ENCODE measurements around the gene EMSY. TPM values are rescaled to one million over a fixed set of nuclear protein-coding genes. Genes with fewer than 3 reads are reported as not detected.

The EMSY gene
- total and polyA plus RNA-seq, 2 of the 13 experiments (the other 11 are each of a cell fraction or from before 2014, with no cell fraction given): 11.6 to 18.5 TPM

DNA sequence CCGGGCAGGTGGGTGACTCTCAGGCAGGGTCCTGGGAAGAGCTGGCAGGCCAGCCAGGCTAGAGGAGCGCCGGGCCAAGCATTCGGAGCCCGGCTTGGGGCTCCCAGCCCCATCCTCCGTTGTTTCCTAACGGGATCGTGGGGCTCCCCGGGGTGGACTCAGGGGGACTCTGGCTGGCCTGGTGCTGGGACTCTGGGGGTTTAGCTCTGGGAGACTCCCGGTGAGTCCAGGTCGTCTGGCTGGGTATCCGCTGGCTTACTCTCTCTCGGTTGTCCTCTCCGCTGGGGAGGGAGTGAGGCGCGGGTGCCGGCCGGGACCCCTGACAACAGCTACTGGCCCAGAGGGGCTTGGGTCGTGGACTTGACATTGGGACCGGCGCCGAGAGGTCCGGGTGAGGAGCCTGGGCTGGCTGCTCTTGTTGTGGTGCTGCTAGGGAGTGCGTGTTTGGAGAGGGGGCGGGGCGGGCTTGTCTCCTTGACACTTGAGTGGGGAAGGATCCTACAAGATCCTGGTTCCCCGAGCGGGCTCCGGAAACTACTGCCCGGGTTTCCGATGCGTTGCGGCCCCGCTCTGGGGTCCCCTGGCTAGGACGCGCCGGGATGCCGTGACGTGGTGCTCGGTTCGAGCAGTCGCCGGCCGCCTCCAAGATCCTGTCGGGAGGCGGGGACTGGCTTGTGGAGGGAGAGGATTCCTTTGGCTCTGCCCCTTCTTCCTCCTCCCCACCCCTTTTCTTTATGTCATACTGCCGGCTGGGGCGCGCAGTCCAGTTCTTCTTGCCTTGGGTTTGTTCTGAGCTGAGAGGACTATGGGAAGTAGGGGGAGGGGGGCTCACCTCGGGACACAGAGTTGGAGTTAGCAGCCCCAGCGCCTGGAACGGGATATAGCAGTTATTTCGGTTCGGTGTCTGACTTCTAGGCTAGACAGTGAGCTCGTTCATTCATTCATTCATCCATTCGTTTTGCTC is 585 bp downstream of the EMSY start (continued):
- TF ChIP-seq, protein P1, sequence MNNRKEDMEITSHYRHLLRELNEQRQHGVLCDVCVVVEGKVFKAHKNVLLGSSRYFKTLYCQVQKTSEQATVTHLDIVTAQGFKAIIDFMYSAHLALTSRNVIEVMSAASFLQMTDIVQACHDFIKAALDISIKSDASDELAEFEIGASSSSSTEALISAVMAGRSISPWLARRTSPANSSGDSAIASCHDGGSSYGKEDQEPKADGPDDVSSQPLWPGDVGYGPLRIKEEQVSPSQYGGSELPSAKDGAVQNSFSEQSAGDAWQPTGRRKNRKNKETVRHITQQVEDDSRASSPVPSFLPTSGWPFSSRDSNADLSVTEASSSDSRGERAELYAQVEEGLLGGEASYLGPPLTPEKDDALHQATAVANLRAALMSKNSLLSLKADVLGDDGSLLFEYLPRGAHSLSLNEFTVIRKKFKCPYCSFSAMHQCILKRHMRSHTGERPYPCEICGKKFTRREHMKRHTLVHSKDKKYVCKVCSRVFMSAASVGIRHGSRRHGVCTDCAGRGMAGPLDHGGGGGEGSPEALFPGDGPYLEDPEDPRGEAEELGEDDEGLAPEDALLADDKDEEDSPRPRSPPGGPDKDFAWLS (CRISPR knock-in tag; IDR thresholded peaks at IDR 0.05; ENCODE audit: borderline replicate concordance): no peak
- TF ChIP-seq ZNF773 (CRISPR knock-in tag; IDR thresholded peaks at IDR 0.05; ENCODE audit: borderline replicate concordance) (no peak), ZMYM2 (CRISPR knock-in tag; IDR thresholded peaks at IDR 0.05) (no peak), PTBP1 (IDR thresholded peaks at IDR 0.05; ENCODE audit: low read depth, low read length, poor library complexity, severe bottlenecking) (no peak), MAFF (IDR thresholded peaks at IDR 0.05; ENCODE audit: low read depth, low read length) (no peak), JARID2 (CRISPR knock-in tag; IDR thresholded peaks at IDR 0.05; ENCODE audit: insufficient replicate concordance) (no peak), ZFY (CRISPR knock-in tag; IDR thresholded peaks at IDR 0.05) (peak; percentile 16; the same call in 1 of the 2 replicates), MTA3 (CRISPR knock-in tag; IDR thresholded peaks at IDR 0.05) (no peak), KDM3A (CRISPR knock-in tag; IDR thresholded peaks at IDR 0.05; ENCODE audit: low read depth) (no peak), CREB1 (IDR thresholded peaks at IDR 0.05) (peak; percentile 63), CREB1 (CRISPR knock-in tag; IDR thresholded peaks at IDR 0.05) (no peak), ZNF12 (CRISPR knock-in tag; IDR thresholded peaks at IDR 0.05) (no peak), ZNF382 (CRISPR knock-in tag; IDR thresholded peaks at IDR 0.05; ENCODE audit: borderline replicate concordance) (no peak), ZNF460 (CRISPR knock-in tag; IDR thresholded peaks at IDR 0.05; ENCODE audit: borderline replicate concordance) (no peak), REXO4 (CRISPR knock-in tag; IDR thresholded peaks at IDR 0.05; ENCODE audit: borderline replicate concordance) (no peak), SAP130 (CRISPR knock-in tag; IDR thresholded peaks at IDR 0.05; ENCODE audit: low read depth) (peak; percentile 75), ATF7-NPFF (CRISPR knock-in tag; IDR thresholded peaks at IDR 0.05; ENCODE audit: low read depth) (0 out of 2 replicates have a peak, but pooled peaks have one; percentile 7), ZFP36L2 (CRISPR knock-in tag; IDR thresholded peaks at IDR 0.05) (no peak), TCF7 (IDR thresholded peaks at IDR 0.05; ENCODE audit: low read depth) (no peak), ZNF883 (CRISPR knock-in tag; IDR thresholded peaks at IDR 0.05; ENCODE audit: not compliant biosample characterization) (no peak), ZNF891 (CRISPR knock-in tag; IDR thresholded peaks at IDR 0.05) (peak; percentile 79), KLF12 (CRISPR knock-in tag; IDR thresholded peaks at IDR 0.05; ENCODE audit: borderline replicate concordance) (no peak), GABPA (IDR thresholded peaks at IDR 0.05; ENCODE audit: low read depth, low read length) (no peak), GABPA (CRISPR knock-in tag; IDR thresholded peaks at IDR 0.05; ENCODE audit: low read depth) (no peak), ZSCAN31 (CRISPR knock-in tag; IDR thresholded peaks at IDR 0.05; ENCODE audit: low read depth) (peak; percentile 51; the same call in 1 of the 2 replicates), ZFP36 (IDR thresholded peaks at IDR 0.05; ENCODE audit: borderline replicate concordance, low read depth, low read length, partially characterized antibody) (no peak), ZNF446 (CRISPR knock-in tag; IDR thresholded peaks at IDR 0.05) (no peak)
- TF ChIP-seq, protein P2, sequence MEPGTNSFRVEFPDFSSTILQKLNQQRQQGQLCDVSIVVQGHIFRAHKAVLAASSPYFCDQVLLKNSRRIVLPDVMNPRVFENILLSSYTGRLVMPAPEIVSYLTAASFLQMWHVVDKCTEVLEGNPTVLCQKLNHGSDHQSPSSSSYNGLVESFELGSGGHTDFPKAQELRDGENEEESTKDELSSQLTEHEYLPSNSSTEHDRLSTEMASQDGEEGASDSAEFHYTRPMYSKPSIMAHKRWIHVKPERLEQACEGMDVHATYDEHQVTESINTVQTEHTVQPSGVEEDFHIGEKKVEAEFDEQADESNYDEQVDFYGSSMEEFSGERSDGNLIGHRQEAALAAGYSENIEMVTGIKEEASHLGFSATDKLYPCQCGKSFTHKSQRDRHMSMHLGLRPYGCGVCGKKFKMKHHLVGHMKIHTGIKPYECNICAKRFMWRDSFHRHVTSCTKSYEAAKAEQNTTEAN (CRISPR knock-in tag; conservative IDR thresholded peaks at IDR 0.05): no peak
- TF ChIP-seq, protein P3, sequence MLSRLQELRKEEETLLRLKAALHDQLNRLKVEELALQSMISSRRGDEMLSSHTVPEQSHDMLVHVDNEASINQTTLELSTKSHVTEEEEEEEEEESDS (CRISPR knock-in tag; IDR thresholded peaks at IDR 0.05; ENCODE audit: borderline replicate concordance): no peak
